Erythroblast (primary cell): ENCODE results near the gene MAP3K7CL.

Experiments used
- DNase-seq, 2 experiments: peaks; one replicate each; lab custom pipeline; 2025; lab: John Stamatoyannopoulos, UW
- GATA1 ChIP-seq: IDR thresholded peaks from 2 replicates; pipeline ENCODE4 v1.6.1; 2011; ENCODE audit warnings: low read depth, mild to moderate bottlenecking, control low read depth, low read length, moderate library complexity
- POLR2A ChIP-seq: IDR thresholded peaks from 2 replicates; pipeline ENCODE4 v1.6.1; 2011; ENCODE audit warnings: mild to moderate bottlenecking, low read length

MAP3K7CL gene

DNA sequence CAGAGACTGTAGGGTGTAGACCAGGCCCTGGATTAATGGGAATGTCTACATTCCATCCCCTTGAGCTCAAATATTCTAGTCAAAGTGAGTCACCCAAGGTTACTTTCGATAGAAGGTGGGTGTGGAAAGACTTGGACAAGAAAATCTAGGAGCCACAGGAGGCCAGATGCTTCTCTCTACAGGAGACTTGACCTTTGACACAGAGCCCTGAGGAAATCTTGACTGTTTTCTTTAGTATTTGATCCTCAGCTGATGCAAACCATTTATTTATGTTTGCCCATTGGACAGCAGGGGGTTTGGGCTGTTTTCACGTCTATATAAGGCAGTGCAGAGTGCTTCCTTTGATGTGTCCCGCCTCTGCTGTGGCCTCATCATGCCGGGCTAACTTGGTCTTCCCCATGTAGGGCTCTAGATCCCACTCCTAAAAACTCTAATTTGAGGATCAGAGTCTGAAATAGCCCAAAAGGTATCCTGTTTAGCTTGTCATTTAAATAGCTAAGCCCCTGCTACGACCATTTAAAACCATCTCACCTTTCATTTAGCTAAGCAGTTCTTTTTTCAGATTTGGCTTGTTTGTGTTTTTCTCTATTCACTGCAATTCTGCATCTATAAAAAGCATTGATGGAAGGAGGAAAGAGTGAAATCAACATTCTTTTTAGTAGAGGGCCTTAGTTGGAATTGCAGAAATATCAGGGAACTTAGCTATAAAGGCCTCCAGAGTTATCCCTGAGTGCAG lies 15.5 kb upstream of the MAP3K7CL start:
- no peak for DNase-seq
- TF ChIP-seq GATA1: no peak
- TF ChIP-seq POLR2A: no peak

GRCh38 chr21:29115899-29116298 lies 14.5 kb upstream of the MAP3K7CL start:
- TF ChIP-seq POLR2A (no peak), GATA1 (no peak)
- no peak for DNase-seq

DNA sequence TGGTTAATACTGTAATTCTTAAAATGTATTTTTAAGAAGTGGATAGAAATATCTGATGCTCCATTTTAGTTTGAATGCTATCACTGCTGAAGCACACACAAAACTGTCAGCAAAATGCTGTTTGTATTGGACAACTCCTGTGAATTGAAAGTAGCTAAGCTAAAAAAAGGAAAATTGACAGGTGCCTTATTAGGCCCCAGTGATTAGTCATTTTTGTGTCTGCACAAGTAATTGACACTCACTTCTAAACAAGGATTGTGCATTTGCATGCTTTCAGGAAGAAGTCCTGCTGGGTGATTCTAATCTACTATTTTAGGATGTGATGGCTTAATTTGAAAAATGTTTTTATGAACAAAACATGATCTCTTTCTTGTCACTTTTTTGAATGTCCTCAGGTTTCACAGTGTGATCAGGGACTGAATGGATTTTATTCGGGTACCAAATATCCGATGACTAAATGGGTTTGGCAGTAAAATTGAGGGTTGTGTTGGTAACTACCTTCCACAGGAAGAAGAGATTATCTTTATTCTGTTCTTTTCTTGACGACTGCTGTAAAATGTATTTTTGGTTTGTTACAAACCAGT lies 13.0 kb upstream of the MAP3K7CL start:
- TF ChIP-seq POLR2A (no peak), GATA1 (no peak)
- no peak for DNase-seq

DNA sequence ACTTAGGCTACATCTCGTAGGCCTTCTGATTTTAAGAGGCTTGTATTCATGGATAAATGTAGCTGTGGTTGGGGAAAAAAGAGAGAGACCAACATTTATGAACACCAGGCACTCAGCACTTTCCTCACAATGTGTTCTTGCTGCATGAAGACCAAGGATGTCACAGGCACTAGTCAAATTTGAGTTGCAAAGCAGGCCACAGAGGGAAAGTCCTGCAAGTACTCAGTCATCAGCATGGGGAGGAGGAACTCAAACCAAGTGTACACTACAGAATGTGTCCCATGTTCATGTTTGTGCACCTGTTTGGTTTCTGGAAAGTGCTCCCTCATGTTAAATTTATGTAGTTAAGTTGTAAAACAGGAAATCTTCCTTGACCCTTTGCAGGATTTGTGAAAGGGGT lies 8.7 kb upstream of the MAP3K7CL start:
- no peak for DNase-seq
- TF ChIP-seq POLR2A: no peak
- no peak for TF ChIP-seq GATA1

DNA sequence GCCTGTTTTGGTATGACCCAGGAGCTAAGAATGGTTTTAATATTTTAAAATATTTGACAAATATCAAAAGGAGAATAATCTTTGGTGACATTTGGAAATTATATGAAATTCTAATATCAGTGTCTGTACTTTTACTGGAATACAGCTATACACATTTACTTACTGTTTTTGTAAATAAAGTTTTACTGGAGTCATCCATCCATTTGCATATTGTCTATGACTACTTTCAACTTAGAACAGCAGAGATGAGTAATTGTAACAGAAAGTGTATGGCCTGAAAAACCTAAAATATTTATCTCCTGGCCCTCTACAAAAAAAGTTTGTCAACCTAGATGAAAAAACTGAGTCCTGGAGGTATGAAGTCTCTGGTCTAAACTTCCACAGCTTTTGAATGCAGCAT lies 5.8 kb upstream of the MAP3K7CL start:
- TF ChIP-seq POLR2A (no peak), GATA1 (no peak)
- DNase-seq: no peak

DNA sequence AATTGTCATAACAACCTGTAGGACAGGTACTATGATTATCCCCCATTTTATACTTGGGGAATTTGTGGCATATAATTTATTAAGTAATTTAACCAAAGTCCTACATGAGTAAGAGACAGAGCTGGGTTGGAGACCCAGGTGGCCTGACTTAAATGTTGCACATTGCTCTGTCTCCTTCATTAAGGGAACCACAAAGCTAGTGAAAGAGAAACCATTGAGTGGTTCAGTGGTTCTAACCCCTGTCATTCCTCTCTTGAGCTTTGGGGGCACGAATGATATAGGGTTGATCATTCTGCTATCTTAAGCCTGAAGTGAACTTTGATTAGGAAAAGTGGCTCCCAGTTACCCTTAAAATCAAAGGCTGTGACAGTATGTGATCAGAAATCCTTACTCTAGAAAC lies 5.3 kb upstream of the MAP3K7CL start:
- no peak for TF ChIP-seq POLR2A
- no peak for TF ChIP-seq GATA1
- DNase-seq: no peak

GRCh38 chr21:29125979-29126378 lies 4.5 kb upstream of the MAP3K7CL start:
- no peak for DNase-seq
- TF ChIP-seq GATA1 (no peak), POLR2A (no peak)

- DNase-seq: no peak
- no peak for TF ChIP-seq POLR2A
- TF ChIP-seq GATA1: no peak
Observed at GRCh38 chr21:29133241-29133640, 2.8 kb downstream of the MAP3K7CL start.

GRCh38 chr21:29133796-29134195 lies 3.4 kb downstream of the MAP3K7CL start:
- TF ChIP-seq GATA1: no peak
- no peak for TF ChIP-seq POLR2A
- DNase-seq: no peak

GRCh38 chr21:29135481-29135880 lies 5.0 kb downstream of the MAP3K7CL start:
- TF ChIP-seq POLR2A (no peak), GATA1 (no peak)
- no peak for DNase-seq

- no peak for DNase-seq
- TF ChIP-seq GATA1: no peak
- TF ChIP-seq POLR2A: no peak
Observed at GRCh38 chr21:29136033-29136432, 5.6 kb downstream of the MAP3K7CL start.

DNA sequence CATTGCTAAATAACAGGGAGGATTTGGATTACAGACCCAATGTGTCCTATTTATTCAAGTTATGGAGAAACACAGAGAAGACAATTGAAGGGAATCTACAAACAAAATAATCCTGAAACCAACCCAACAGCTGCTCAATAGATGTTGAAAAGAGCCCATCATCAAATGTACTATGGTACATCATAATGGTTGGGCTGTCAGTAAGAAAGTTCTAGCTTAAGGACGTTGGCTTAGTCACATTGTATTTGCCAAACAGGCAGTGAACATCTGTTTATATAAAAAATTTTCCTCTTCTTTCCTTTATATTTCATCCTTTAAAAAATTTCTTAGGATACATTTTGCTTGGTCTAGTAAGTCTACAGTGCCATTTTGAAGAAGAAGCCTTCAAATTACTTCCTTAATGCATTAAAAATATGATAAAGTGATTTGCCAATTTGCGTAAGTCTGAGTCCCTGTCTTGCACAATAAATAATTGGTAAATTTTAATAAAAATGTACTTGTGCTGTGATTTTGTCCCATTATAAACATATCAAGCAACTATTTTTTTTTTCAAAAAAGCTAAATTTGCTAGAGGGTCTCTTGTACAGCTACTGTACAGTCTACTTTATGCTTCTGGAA lies 14.4 kb downstream of the MAP3K7CL start:
- TF ChIP-seq POLR2A (no peak), GATA1 (no peak)
- DNase-seq: no peak

- no peak for DNase-seq
- no peak for TF ChIP-seq POLR2A
- no peak for TF ChIP-seq GATA1
Observed at GRCh38 chr21:29145354-29145782, 14.9 kb downstream of the MAP3K7CL start.

DNA sequence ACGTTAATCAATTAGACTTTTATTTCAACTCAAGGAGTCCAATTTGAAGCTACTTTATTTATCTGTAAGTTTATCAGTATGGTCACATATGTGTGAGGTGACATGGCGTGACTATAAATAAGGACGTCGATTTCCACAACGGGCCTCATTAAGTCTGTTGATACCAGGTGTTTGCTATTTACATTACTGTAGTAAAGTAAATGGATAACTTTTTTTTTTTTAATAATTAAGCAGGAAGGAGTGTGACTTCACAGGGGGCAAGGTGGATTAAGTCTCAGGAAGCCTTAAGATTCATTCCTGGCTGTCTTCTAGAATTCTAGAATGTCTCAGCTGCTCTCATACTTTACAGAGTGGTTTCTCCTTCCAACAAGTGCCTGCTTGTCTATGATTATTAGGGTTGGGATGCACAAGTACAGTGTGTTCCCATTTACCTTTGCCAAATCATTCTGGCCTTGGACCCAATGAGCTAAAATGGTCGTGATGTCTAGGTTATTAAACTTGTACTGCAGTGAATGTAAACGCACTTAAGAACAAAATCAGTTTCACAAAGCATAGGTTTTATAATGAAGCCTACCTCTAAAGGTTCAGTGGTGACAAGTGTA lies 15.5 kb downstream of the MAP3K7CL start:
- TF ChIP-seq GATA1 (no peak), POLR2A (no peak)
- no peak for DNase-seq

- DNase-seq: no peak
- TF ChIP-seq GATA1: no peak
- no peak for TF ChIP-seq POLR2A
Observed at GRCh38 chr21:29146726-29147125, 16.3 kb downstream of the MAP3K7CL start.
